ENCODE measurements around the gene ARHGEF37.
A peak's percentile ranks its signal among the peaks of the same experiment; 100 is the strongest.
"Not testable (repeated sequence)": the region's sequence is repeated elsewhere in the genome, so short reads cannot be mapped to it uniquely, and the experiment has no call there.

Gene ARHGEF37, protein sequence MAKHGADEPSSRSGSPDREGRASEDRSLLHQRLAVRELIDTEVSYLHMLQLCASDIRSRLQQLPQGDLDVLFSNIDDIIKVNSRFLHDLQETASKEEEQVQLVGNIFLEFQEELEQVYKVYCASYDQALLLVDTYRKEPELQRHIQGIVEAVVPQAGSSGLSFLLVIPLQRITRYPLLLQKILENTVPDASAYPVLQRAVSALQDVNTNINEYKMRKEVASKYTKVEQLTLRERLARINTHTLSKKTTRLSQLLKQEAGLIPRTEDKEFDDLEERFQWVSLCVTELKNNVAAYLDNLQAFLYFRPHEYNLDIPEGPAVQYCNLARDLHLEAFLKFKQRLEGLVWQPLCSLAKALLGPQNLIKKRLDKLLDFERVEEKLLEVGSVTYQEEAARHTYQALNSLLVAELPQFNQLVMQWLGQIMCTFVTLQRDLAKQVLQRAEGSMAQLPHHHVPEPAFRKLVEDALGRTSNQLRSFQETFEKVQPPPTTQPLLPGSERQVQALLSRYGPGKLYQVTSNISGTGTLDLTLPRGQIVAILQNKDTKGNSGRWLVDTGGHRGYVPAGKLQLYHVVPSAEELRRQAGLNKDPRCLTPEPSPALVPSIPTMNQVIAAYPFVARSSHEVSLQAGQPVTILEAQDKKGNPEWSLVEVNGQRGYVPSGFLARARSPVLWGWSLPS

DNA sequence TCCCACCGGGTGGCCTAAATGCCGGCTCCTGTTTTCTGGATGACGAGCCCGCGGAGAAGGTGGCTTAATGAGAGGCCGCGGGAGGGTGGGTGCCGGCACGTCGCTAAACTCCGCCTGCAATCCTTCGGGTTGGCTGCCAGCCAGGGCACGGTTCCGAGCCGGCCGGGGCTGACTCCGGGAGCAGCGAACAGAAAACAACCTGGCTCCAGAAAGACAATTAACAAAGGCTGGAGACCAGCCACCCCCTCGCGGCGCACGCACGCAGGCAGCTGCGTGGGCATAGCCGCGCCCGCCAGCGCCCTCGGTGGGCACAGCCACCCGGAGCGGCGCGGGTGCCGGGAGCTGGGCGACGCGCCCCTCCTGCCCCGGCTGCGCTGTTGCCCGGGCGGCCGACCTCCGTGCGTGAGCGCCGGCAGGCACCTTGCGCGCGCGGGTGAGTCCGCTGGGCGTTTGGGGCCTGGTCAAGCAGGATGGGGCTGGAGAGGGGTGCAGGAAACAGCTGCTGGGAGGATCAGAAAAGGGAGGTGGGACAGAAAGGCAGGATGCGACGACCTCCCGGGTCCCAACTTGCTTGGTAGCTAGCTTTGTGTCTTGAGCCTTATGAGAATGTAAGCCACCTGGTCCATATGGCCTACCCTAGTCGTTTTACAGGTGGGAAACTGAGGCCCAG lies at the start of gene ARHGEF37:
TSS of gene ARHGEF37 (plus strand) at position 307 of the 670 bp plus-strand sequence. CDS start 16,272 bp downstream, outside the sequence.
- intact Hi-C loops (cut with micrococcal nuclease) = no loop called here
- H3K36me3 Mint-ChIP-seq (ENCODE audit: low read depth) = no peaks in the 10 kb centered on the region
- no peaks in the 10 kb centered on the region for H3K9me3 Mint-ChIP-seq
- peaks cover 8% of the 10 kb centered on the region for H3K4me1 Mint-ChIP-seq (ENCODE audit: low read depth)
- H3K27ac Mint-ChIP-seq = no peak within 1 kb of the TSS
- peak within 1 kb of the TSS; percentile 69 for H3K4me3 Mint-ChIP-seq
- H3K27me3 Mint-ChIP-seq = peaks cover 30% of the 10 kb centered on the region

DNA sequence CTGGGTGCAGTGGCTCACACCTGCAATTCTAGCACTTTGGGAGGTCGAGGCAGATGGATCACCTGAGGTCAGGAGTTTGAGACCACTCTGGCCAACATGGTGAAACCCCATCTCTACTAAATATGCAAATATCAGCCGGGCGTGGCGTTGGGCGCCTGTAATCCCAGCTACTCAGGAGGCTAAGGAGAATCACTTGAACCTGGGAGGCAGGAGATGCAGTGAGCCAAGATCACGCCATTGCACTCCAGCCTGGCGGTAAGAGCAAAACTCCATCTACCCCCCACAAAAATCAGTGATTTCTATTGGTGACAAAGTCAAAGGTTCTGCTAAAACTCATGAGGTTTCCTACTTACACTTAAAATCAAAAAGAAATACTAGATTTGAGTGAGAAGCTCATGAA lies 48.9 kb upstream of the ARHGEF37 start:
- Mint-ChIP-seq H3K4me3 (no peak overlapping the region), H3K36me3 (ENCODE audit: low read depth) (peaks cover 52% of the 10 kb centered on the region), H3K4me1 (ENCODE audit: low read depth) (peaks cover 81% of the 10 kb centered on the region), H3K9me3 (no peaks in the 10 kb centered on the region), H3K27me3 (no peaks in the 10 kb centered on the region), H3K27ac (no peak overlapping the region)
- intact Hi-C loops (cut with micrococcal nuclease) = no loop called here

DNA sequence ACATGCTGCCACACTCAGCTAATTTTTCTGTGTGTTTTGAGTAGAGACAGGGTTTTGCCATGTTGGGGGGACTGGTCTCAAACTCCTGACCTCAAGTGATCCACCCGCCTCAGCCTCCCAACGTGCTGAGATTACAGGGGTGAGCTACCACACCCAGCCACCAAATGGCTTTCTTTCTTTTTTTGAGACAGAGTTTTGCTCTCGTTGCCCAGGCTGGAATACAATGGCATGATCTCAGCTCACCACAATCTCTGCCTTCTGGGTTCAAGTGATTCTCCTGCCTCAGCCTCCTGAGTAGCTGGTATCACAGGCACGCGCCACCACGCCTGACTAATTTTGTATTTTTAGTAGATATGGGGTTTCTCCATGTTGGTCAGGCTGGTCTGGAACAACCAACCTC lies 45.5 kb upstream of the ARHGEF37 start:
- H3K9me3 Mint-ChIP-seq; intact Hi-C loops (cut with micrococcal nuclease); H3K27me3 Mint-ChIP-seq; H3K4me3 Mint-ChIP-seq: not testable (repeated sequence)
- peak overlapping the region; percentile 1 for H3K27ac Mint-ChIP-seq
- peaks cover 61% of the 10 kb centered on the region for H3K4me1 Mint-ChIP-seq (ENCODE audit: low read depth)
- H3K36me3 Mint-ChIP-seq (ENCODE audit: low read depth) = peaks cover 73% of the 10 kb centered on the region

DNA sequence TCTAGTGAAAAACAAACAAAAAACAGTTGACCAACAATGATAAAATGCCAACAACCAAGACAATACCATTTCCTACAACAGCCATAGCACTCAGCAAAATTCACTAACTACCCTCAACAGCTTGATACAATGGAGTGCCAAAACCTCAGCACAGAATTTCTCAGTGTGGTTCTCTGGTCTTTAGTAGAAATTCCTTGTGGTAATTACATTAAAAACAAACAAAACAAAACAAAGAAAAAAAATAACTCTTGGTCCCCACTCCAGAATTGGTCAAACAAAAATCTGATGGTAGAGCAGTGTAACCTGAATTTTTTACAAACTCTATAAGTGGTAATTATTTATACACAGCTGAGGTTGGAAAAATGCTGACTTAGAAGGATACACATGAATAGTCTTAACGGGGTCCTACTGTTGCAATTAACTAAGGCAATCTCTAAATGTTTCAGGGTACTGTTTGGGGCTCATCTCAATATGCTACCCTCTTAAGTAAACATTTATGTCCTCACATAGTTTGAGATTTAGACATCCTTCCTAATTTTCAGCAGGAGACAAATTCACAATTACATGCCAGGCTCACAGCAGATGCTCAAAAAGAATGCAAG lies 43.8 kb upstream of the ARHGEF37 start:
- intact Hi-C loops (cut with micrococcal nuclease) = no loop called here
- Mint-ChIP-seq H3K27ac (no peak overlapping the region), H3K27me3 (no peaks in the 10 kb centered on the region), H3K9me3 (no peaks in the 10 kb centered on the region), H3K36me3 (ENCODE audit: low read depth) (peaks cover 80% of the 10 kb centered on the region), H3K4me1 (ENCODE audit: low read depth) (peaks cover 54% of the 10 kb centered on the region), H3K4me3 (no peak overlapping the region)

DNA sequence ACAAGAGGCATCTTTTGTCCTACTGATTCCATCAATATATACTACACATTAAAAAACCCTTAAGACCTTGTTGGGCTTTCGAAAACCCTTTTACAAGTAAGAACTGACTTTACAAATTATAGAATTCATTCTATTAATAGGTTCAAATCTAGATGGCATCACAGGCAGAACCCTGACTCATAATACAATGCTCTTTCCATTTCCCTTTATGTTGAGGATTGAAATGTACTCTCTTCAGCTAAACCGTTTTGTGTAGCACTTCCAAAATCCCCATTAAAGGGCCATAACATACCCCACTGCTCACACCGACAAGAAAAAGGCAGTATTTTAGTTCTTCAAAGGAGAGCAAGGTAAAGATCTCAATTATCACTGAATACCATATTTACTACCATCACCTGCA lies 41.2 kb upstream of the ARHGEF37 start:
- H3K9me3 Mint-ChIP-seq = no peaks in the 10 kb centered on the region
- no peak overlapping the region for H3K27ac Mint-ChIP-seq
- no peaks in the 10 kb centered on the region for H3K27me3 Mint-ChIP-seq
- intact Hi-C loops (cut with micrococcal nuclease) = loop anchor here (10.0 kb wide), 1 partner anchor 45 kb away; no protein-coding TSS in a partner anchor
- H3K36me3 Mint-ChIP-seq (ENCODE audit: low read depth) = peaks cover 75% of the 10 kb centered on the region
- no peak overlapping the region for H3K4me3 Mint-ChIP-seq
- H3K4me1 Mint-ChIP-seq (ENCODE audit: low read depth) = peaks cover 46% of the 10 kb centered on the region

DNA sequence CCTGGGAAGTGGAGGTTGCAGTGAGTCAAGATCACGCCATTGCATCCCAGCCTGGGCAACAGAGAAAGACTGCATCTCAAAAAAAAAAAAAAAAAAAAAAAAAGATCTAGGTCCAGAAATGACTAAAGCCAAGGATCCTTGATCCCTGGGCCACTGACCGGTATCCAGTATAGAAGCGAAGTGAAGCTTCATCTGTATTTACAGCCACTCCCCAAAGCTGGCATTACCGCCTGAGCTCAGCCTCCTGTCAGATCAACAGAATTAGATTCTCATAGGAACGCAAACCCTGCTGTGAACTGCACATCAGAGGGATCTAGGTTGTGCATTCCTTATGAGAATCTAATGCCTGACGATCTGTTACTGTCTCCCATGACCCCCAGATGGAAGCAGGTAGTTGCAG lies 39.4 kb upstream of the ARHGEF37 start:
- intact Hi-C loops (cut with micrococcal nuclease) = loop anchor here (10.0 kb wide), 1 partner anchor 47 kb away; no protein-coding TSS in a partner anchor
- no peaks in the 10 kb centered on the region for H3K27me3 Mint-ChIP-seq

DNA sequence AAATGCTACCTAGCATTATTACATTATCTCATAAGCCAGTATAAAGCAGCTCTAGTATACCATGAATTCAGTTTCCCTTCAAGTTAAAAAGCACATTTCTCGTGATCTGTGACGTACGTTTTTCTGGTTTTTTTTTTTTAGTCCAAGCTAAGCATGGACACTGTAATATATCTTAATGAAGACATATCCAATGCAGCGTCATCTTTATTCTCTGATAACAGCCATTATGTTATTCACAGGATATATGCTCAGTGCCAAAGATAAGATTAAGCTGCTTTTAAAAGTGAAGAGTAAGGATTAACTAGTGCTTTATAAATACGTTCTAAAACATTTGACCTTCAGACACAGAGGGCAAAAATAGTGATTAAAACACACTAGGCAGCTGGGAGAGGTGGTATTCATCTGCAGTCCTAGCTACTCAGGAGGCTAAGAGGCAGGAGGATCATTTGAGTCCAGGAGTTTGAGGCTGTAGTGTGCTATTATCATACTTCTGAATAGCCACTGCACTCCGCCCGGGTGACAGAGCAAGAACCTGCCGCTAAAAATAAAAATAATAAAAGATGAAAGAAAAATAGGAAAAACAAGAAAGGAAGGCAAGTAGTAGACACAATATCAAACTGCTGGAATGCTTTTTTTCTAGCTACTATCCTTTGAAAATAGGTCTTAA lies 37.8 kb upstream of the ARHGEF37 start:
- no peak overlapping the region for H3K4me3 Mint-ChIP-seq
- no peaks in the 10 kb centered on the region for H3K9me3 Mint-ChIP-seq
- H3K27ac Mint-ChIP-seq = peak overlapping the region; percentile 65
- peaks cover 81% of the 10 kb centered on the region for H3K36me3 Mint-ChIP-seq (ENCODE audit: low read depth)
- H3K27me3 Mint-ChIP-seq = no peaks in the 10 kb centered on the region
- intact Hi-C loops (cut with micrococcal nuclease) = loop anchor here (10.0 kb wide), 1 partner anchor 49 kb away; no protein-coding TSS in a partner anchor
- peaks cover 50% of the 10 kb centered on the region for H3K4me1 Mint-ChIP-seq (ENCODE audit: low read depth)

More for the DNA sequence above, 39.4 kb upstream of the ARHGEF37 start:
- Mint-ChIP-seq H3K27ac (no peak overlapping the region), H3K36me3 (ENCODE audit: low read depth) (peaks cover 81% of the 10 kb centered on the region), H3K4me1 (ENCODE audit: low read depth) (peaks cover 49% of the 10 kb centered on the region), H3K4me3 (no peak overlapping the region), H3K9me3 (no peaks in the 10 kb centered on the region)

DNA sequence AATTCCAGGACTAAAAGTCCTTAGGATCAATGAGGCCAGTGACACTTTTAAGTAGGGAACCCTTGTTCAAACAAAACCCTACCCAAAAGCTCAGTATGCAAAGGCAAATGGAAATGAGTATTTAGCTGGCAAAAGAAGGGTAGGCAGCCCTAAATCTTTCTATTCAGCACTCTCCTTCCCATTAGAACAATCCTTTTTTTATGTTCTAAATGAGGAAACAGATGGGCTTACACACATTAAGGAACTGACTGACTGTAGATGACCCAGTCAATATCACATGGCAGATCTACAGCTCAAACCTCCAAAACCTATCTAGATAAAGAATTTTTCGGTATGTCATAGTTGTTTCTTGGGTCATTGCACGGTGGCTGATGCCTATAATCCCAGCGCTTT lies 37.3 kb upstream of the ARHGEF37 start:
- intact Hi-C loops (cut with micrococcal nuclease) = loop anchor here (10.0 kb wide), 1 partner anchor 49 kb away; no protein-coding TSS in a partner anchor
- Mint-ChIP-seq H3K27me3 (no peaks in the 10 kb centered on the region), H3K4me3 (no peak overlapping the region), H3K27ac (peak overlapping the region; percentile 65), H3K36me3 (ENCODE audit: low read depth) (peaks cover 84% of the 10 kb centered on the region), H3K9me3 (no peaks in the 10 kb centered on the region), H3K4me1 (ENCODE audit: low read depth) (peaks cover 53% of the 10 kb centered on the region)

DNA sequence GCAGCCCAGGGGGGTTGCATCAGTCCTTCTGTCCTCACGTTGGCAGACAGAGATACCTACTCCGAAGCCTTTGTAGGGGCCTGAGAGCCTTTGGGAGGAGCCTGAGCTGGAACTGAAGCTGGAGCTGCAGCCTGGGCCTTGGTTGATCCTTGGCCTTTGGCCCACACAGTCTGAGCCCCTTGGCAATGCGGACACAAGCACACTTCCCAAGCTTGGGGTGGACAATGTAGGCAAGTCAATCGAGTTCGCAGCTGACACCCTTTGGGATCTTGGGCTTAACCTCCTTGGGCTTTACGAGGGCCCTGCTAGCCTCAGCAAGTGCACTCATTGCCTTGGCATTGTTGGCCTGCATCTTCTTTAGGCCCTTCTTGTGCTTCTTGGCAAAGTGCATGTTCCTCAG lies 36.0 kb upstream of the ARHGEF37 start:
- Mint-ChIP-seq H3K27ac (peak overlapping the region; percentile 50), H3K4me3 (no peak overlapping the region), H3K36me3 (ENCODE audit: low read depth) (peaks cover 89% of the 10 kb centered on the region), H3K4me1 (ENCODE audit: low read depth) (peaks cover 60% of the 10 kb centered on the region), H3K9me3 (no peaks in the 10 kb centered on the region), H3K27me3 (no peaks in the 10 kb centered on the region)
- intact Hi-C loops (cut with micrococcal nuclease) = loop anchor here (10.0 kb wide), 1 partner anchor 51 kb away; no protein-coding TSS in a partner anchor

DNA sequence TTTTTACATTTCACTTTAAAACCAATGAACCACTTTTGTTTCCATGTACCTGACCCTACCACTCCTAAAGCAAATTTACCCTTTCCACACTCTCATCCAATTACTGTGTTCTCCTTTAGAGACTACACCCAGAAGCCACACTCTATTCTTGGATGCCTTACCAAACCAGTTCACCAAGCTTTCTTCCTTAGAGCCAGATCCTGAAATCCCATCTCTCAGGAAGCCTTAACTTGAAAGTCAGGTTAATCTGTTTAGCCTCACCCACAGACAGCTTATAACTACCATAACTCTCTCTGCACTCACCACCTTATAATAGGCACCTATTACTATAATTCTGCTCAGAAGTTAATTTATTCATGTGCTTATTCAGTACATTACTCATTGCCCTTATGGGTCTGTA lies 34.3 kb upstream of the ARHGEF37 start:
- H3K4me3 Mint-ChIP-seq = no peak overlapping the region
- no peaks in the 10 kb centered on the region for H3K9me3 Mint-ChIP-seq
- H3K4me1 Mint-ChIP-seq (ENCODE audit: low read depth) = peaks cover 56% of the 10 kb centered on the region
- no peaks in the 10 kb centered on the region for H3K27me3 Mint-ChIP-seq
- peaks cover 87% of the 10 kb centered on the region for H3K36me3 Mint-ChIP-seq (ENCODE audit: low read depth)
- peak overlapping the region; percentile 8 for H3K27ac Mint-ChIP-seq
- intact Hi-C loops (cut with micrococcal nuclease) = loop anchor here (10.0 kb wide), 1 partner anchor 52 kb away; no protein-coding TSS in a partner anchor

DNA sequence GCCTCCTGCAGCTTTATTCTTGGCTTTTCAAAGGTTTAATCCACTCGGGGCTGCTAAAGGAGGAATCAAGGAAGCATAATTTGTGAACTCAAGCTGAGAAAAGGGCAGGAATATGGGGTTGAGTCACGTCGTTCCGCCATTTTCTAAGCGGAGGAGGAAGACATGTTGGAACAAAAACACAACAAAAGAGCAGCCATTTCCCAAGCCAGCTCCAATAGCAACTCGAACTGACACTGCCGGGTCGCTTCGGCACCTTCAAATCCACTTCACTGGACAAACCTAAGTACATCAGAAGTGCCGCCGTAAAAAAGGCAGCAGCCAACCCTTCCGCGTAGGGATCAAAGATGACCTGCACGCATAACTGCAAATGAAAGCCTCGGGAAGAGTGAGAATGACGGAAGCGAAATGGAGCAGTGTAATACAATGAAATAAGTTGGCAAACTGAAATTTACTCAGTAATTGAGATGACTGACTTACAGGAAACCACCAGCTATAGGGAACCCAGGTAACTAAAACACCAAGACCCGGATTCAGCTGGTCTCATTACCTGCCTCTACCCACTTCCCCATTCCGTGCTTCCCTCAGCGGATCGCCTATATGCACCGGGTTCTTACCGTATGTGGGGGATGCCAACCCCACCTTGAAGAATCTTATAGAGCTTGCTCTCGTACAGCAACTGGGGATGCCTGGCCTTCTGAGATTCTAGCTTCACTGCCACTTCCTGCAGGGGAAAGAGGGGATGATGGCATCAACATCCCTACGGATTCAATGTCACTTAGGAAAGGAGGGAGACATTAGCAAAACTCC lies 31.6 kb upstream of the ARHGEF37 start:
- intact Hi-C loops (cut with micrococcal nuclease) = loop anchor here (10.0 kb wide), 1 partner anchor 55 kb away; no protein-coding TSS in a partner anchor
- H3K4me1 Mint-ChIP-seq (ENCODE audit: low read depth) = peaks cover 47% of the 10 kb centered on the region
- peaks cover 71% of the 10 kb centered on the region for H3K36me3 Mint-ChIP-seq (ENCODE audit: low read depth)

DNA sequence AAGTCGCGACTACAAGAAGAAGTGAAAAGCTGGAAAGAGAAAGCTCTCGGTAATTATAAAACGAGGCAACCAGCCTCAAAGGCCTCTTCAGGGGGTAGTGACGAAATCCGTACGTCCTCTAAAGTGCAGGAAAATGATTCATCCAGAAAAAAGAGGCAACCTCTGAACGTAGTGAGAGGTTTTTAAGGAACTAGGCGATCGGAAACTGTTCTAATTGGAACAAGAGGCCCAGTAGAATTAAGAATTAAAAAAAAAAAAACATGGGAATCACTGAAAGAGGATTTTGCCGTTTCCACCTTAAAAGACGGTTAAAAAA lies 31.1 kb upstream of the ARHGEF37 start:
- Mint-ChIP-seq H3K27ac (peak overlapping the region; percentile 99), H3K27me3 (no peaks in the 10 kb centered on the region), H3K4me1 (ENCODE audit: low read depth) (peaks cover 43% of the 10 kb centered on the region), H3K9me3 (no peaks in the 10 kb centered on the region), H3K36me3 (ENCODE audit: low read depth) (peaks cover 66% of the 10 kb centered on the region), H3K4me3 (peak overlapping the region; percentile 94)
- intact Hi-C loops (cut with micrococcal nuclease) = no loop called here

More for the DNA sequence above, 31.6 kb upstream of the ARHGEF37 start:
- peak overlapping the region; percentile 94 for H3K4me3 Mint-ChIP-seq
- H3K27ac Mint-ChIP-seq = peak overlapping the region; percentile 99
- H3K9me3 Mint-ChIP-seq = no peaks in the 10 kb centered on the region
- H3K27me3 Mint-ChIP-seq = no peaks in the 10 kb centered on the region

Data from dendritic cell treated with granulocyte-macrophage colony-stimulating factor and Interleukin-4, amounts not matched to agents 40 ng/mL and 50 ng/mL, for 4 days (primary cell).